ENCODE results near the gene BCOR. TPM values are rescaled to one million over a fixed set of nuclear protein-coding genes. Genes with fewer than 3 reads are reported as not detected.

The BCOR gene
- total RNA-seq, 1 experiment from 2014 or later = 134 TPM

DNA sequence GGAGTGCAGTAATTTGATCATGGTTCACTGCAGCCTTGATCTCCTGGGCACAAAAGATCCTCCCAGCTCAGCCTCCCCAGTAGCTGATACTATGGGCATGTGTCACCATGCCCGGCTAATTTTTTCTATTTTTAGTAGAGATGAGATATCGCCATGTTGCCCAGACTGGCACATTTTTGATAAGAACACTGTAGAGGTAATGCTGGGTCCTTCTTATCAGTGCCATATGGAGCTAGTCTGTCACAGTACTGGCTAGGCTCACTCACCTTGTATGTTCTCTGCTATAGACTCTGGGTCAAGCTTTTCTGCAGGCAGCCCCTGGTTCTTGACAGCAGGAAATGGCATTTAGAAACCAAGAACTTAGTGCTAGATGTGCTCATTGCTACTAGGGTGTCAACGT lies 53.9 kb downstream of the BCOR start:
- Histone ChIP-seq H2BK15ac (ENCODE audit: low read depth, low read length) (no peak overlapping the region), H4K20me1 (ENCODE audit: control insufficient read depth, insufficient read depth, insufficient read length) (no peaks in the 10 kb centered on the region), H4K91ac (ENCODE audit: insufficient read length, low read depth, low read length) (no peak overlapping the region), H3K23me2 (ENCODE audit: insufficient read length, low read depth, low read length, poor library complexity, severe bottlenecking) (no peaks in the 10 kb centered on the region), H3K56ac (ENCODE audit: insufficient read length, low read depth, low read length) (no peak overlapping the region), H2BK5ac (ENCODE audit: insufficient read length, low read length) (no peak overlapping the region), H3K79me1 (ENCODE audit: insufficient read depth, low read depth, low read length, poor library complexity, severe bottlenecking) (no peaks in the 10 kb centered on the region), H3K9ac (ENCODE audit: extremely low read depth, insufficient read length, low read length) (no peak overlapping the region), H2AFZ (ENCODE audit: low read length) (no peak overlapping the region), H3K27ac (ENCODE audit: insufficient read length, low read depth, low read length) (no peak overlapping the region), H4K5ac (ENCODE audit: insufficient read length, low read depth, low read length) (no peak overlapping the region), H3K14ac (ENCODE audit: insufficient read depth, low read length) (no peak overlapping the region), H2BK12ac (ENCODE audit: insufficient read length, low read depth, low read length) (no peak overlapping the region), H3K27me3 (ENCODE audit: insufficient read depth, low read length) (no peaks in the 10 kb centered on the region), H3K18ac (ENCODE audit: insufficient read length, low read depth, low read length) (no peak overlapping the region), H2AK5ac (ENCODE audit: insufficient read length, low read length) (no peak overlapping the region), H3K23ac (ENCODE audit: insufficient read length, low read depth, low read length) (no peak overlapping the region), H3K4ac (ENCODE audit: low read depth, low read length) (no peak overlapping the region), H3K79me2 (ENCODE audit: insufficient read depth, low read length) (no peaks in the 10 kb centered on the region), H2BK120ac (ENCODE audit: low read depth, low read length, poor library complexity, severe bottlenecking) (no peak overlapping the region), H3T11ph (ENCODE audit: low read length) (no peak overlapping the region), H3K4me1 (ENCODE audit: insufficient read depth, low read length) (peaks cover 4% of the 10 kb centered on the region), H4K8ac (replicated peaks; ENCODE audit: insufficient read length, low read depth, low read length) (no peak overlapping the region), H2BK20ac (ENCODE audit: low read depth, low read length, poor library complexity, severe bottlenecking) (no peak overlapping the region), H3K9me3 (ENCODE audit: control insufficient read depth, low read depth, low read length) (peaks cover 5% of the 10 kb centered on the region), H3K4me2 (ENCODE audit: insufficient read depth, insufficient read length, low read length) (no peak overlapping the region)
- peaks cover 5 to 9% of the 10 kb centered on the region in 2 experiments; a peak in 1 of 4 replicates for H3K4me1 Mint-ChIP-seq
- WGBS (ENCODE audit: extremely low coverage, insufficient read length, low lambda C conversion rate) = no CpG with 5 or more reads among the region's 3 CpGs
- H3K27ac Mint-ChIP-seq = no peak overlapping the region
- peaks cover 71 to 76% of the 10 kb centered on the region in 2 experiments for H3K9me3 Mint-ChIP-seq
- no peak overlapping the region for H3K4me3 Mint-ChIP-seq
- DNase-seq = no peak
- TF ChIP-seq, protein P1, sequence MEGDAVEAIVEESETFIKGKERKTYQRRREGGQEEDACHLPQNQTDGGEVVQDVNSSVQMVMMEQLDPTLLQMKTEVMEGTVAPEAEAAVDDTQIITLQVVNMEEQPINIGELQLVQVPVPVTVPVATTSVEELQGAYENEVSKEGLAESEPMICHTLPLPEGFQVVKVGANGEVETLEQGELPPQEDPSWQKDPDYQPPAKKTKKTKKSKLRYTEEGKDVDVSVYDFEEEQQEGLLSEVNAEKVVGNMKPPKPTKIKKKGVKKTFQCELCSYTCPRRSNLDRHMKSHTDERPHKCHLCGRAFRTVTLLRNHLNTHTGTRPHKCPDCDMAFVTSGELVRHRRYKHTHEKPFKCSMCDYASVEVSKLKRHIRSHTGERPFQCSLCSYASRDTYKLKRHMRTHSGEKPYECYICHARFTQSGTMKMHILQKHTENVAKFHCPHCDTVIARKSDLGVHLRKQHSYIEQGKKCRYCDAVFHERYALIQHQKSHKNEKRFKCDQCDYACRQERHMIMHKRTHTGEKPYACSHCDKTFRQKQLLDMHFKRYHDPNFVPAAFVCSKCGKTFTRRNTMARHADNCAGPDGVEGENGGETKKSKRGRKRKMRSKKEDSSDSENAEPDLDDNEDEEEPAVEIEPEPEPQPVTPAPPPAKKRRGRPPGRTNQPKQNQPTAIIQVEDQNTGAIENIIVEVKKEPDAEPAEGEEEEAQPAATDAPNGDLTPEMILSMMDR (conservative IDR thresholded peaks at IDR 0.05) = no peak
- H3K27me3 Mint-ChIP-seq (ENCODE audit: low read depth) = no peaks in the 10 kb centered on the region
- H3K36me3 Mint-ChIP-seq (ENCODE audit: insufficient read depth in 1 of 3, low read depth in 3 of 3) = peaks cover 18 to 30% (median 20%) of the 10 kb centered on the region in 3 experiments

Data from H9 (cell line).